Liver (tissue), 9 donors: Measurements from ENCODE around the gene PAPPA2. TPM values are rescaled to one million over a fixed set of nuclear protein-coding genes. Genes with fewer than 3 reads are reported as not detected.

Experiments
- DNase-seq: peaks from one replicate; pipeline ENCODE4 v3.0.0-alpha.2; 2017; ENCODE audit warnings: low spot score
- H3K27ac ChIP-seq, 2 donors: one replicate each; pipeline ENCODE4 v1.7.0; 2013; ENCODE audit warnings: inconsistent platforms in 2 of 2, low read length in 2 of 2, control low read depth in 1 of 2, low read depth in 1 of 2, mild to moderate bottlenecking in 1 of 2
- H3K27me3 ChIP-seq, 4 donors: one replicate each; pipeline versions ENCODE4 v1.6.1 to v1.7.0; 2013; ENCODE audit warnings: low read length in 3 of 4, inconsistent platforms in 1 of 4, mild to moderate bottlenecking in 1 of 4, moderate library complexity in 1 of 4; ENCODE audit not compliant: control insufficient read depth in 4 of 4, insufficient read depth in 4 of 4
- H3K36me3 ChIP-seq, 4 donors: one replicate each; pipeline versions ENCODE4 v1.6.1 to v1.7.0; 2013; ENCODE audit warnings: low read length in 3 of 4, mild to moderate bottlenecking in 3 of 4, low read depth in 1 of 4, moderate library complexity in 1 of 4; ENCODE audit not compliant: control insufficient read depth in 4 of 4, insufficient read depth in 3 of 4
- H3K4me1 ChIP-seq, 4 donors: one replicate each; pipeline versions ENCODE4 v1.6.1 to v1.7.0; 2013; ENCODE audit warnings: low read length in 3 of 4, mild to moderate bottlenecking in 3 of 4, moderate library complexity in 1 of 4; ENCODE audit not compliant: control insufficient read depth in 4 of 4, insufficient read depth in 4 of 4
- H3K4me3 ChIP-seq, 3 donors: one replicate each; pipeline versions ENCODE4 v1.6.1 to v1.7.0; 2013; ENCODE audit warnings: low read length in 3 of 3, control low read depth in 1 of 3, low read depth in 1 of 3, mild to moderate bottlenecking in 1 of 3
- H3K9ac ChIP-seq, 2 donors: one replicate each; pipeline ENCODE4 v1.7.0; 2013; ENCODE audit warnings: low read length in 2 of 2, mild to moderate bottlenecking in 2 of 2, moderate library complexity in 2 of 2, control low read depth in 1 of 2, low read depth in 1 of 2
- H3K9me3 ChIP-seq, 4 donors: one replicate each; pipeline versions ENCODE4 v1.6.1 to v1.7.0; 2013; ENCODE audit warnings: low read length in 3 of 4; ENCODE audit not compliant: control insufficient read depth in 4 of 4
- EGR1 ChIP-seq, 2 donors: IDR thresholded peaks; 2 replicates each; pipeline ENCODE4 v1.6.1; 2016 to 2018; ENCODE audit warnings: antibody characterized with exemption in 2 of 2, low read depth in 2 of 2
- FOXA1 ChIP-seq: IDR thresholded peaks from 2 replicates; pipeline ENCODE4 v1.6.1; 2016; ENCODE audit warnings: antibody characterized with exemption
- FOXA2 ChIP-seq: IDR thresholded peaks from 2 replicates; pipeline ENCODE4 v1.6.1; 2016; ENCODE audit warnings: antibody characterized with exemption
- GABPA ChIP-seq, 2 donors: IDR thresholded peaks in 1 of 2; conservative IDR thresholded peaks in 1 of 2; 2 replicates each; pipeline ENCODE4 v1.6.1; 2016; ENCODE audit warnings: antibody characterized with exemption in 2 of 2, mild to moderate bottlenecking in 1 of 2, moderate library complexity in 1 of 2
- HNF4A ChIP-seq, 2 donors: conservative IDR thresholded peaks; 2 replicates each; pipeline ENCODE4 v1.6.1; 2016; ENCODE audit warnings: antibody characterized with exemption in 2 of 2, mild to moderate bottlenecking in 2 of 2
- HNF4G ChIP-seq: IDR thresholded peaks from 2 replicates; pipeline ENCODE4 v1.6.1; 2016; ENCODE audit warnings: antibody characterized with exemption
- JUND ChIP-seq, 2 donors: IDR thresholded peaks; 2 replicates each; pipeline ENCODE4 v1.6.1; 2016; ENCODE audit warnings: antibody characterized with exemption in 2 of 2
- NR2F2 ChIP-seq: IDR thresholded peaks from 2 replicates; pipeline ENCODE4 v1.6.1; 2016; ENCODE audit warnings: antibody characterized with exemption
- RAD21 ChIP-seq, 2 donors: IDR thresholded peaks; 2 replicates each; pipeline ENCODE4 v1.6.1; 2016; ENCODE audit warnings: antibody characterized with exemption in 2 of 2, mild to moderate bottlenecking in 2 of 2
- RXRA ChIP-seq, 2 donors: IDR thresholded peaks; 2 replicates each; pipeline ENCODE4 v1.6.1; 2017 to 2018; ENCODE audit warnings: antibody characterized with exemption in 2 of 2, mild to moderate bottlenecking in 1 of 2
- SP1 ChIP-seq: IDR thresholded peaks from 2 replicates; pipeline ENCODE4 v1.6.1; 2018; ENCODE audit warnings: antibody characterized with exemption, mild to moderate bottlenecking
- TAF1 ChIP-seq: conservative IDR thresholded peaks from 2 replicates; pipeline ENCODE4 v1.6.1; 2016; ENCODE audit warnings: antibody characterized with exemption, mild to moderate bottlenecking
- YY1 ChIP-seq: IDR thresholded peaks from 2 replicates; pipeline ENCODE4 v1.6.1; 2016; ENCODE audit warnings: antibody characterized with exemption, mild to moderate bottlenecking
- WGBS: extraction: QIAGEN DNeasy Blood & Tissue Kit; methylation state at CpG from one replicate; pipeline ENCODE4 v1.1.7; 2013; 5-methylcytosine and 5-hydroxymethylcytosine counted together
- polyA plus RNA-seq, 2 donors: library from polyadenylated mRNA; stranded (reverse) in 1 of 2; unstranded in 1 of 2; fragments of 200-250 nt in 1 of 2; fragments of >200 nt in 1 of 2; fragmentation: Nextera tagmentation in 1 of 2; extraction: Ambion mirVana in 1 of 2; gene quantifications; one replicate each; pipeline versions ENCODE4 v1.2.1 to v1.2.3, GENCODE V29; 2013 to 2015
- total RNA-seq, 2 donors: library from RNA; depleted of rRNA; stranded (reverse); fragments of >200 nt; gene quantifications; one replicate each; pipeline ENCODE4 v1.2.3, GENCODE V29; 2014
- TF ChIP-seq, protein P1 (sequence below): IDR thresholded peaks from 2 replicates; pipeline ENCODE4 v1.6.1; 2016; ENCODE audit warnings: antibody characterized with exemption
- TF ChIP-seq, protein P2 (sequence below): IDR thresholded peaks from 2 replicates; pipeline ENCODE4 v1.6.1; 2016; ENCODE audit warnings: antibody characterized with exemption, mild to moderate bottlenecking
- TF ChIP-seq, protein P3 (sequence below): fragments of 150-350 bp; IDR thresholded peaks from 2 replicates; pipeline ENCODE4 v1.5.1; 2017; ENCODE audit warnings: improper control_type of control experiment, low read depth, low read length; ENCODE audit not compliant: missing input control
- TF ChIP-seq, protein P4 (sequence below): IDR thresholded peaks from 2 replicates; pipeline ENCODE4 v1.6.1; 2016; ENCODE audit warnings: antibody characterized with exemption
- TF ChIP-seq, protein P5 (sequence below): IDR thresholded peaks from 2 replicates; pipeline ENCODE4 v1.6.1; 2016; ENCODE audit warnings: antibody characterized with exemption
- donor health status: healthy.
- donor health status: healthy.
- donor health status: healthy.
- donor health status: healthy.
- donor health status: healthy.

Gene PAPPA2
- total and polyA plus RNA-seq, 4 donors = 0.19 to 27.2 (median 13.4) TPM

DNA sequence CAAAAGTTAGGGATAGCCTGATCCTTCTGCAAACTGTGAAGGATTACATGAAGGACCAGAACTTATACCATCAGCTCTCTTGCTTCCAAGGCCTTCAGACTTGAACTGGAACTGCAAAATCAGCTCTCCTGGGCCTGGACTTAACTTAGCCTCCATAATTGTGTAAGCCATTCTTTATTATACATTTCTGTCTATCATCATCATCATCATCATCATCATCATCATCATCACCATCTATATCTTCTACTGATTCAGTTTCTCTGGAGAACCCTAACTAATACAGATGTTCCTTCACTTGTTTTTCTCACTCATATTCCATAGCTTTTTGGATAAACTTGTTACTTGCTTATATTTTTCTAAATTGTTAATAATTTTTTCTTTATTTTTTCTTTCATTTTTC lies 50.0 kb downstream of the PAPPA2 start:
- DNase-seq = no peak
- no peak overlapping the region for H3K4me3 ChIP-seq
- no peaks in the 10 kb centered on the region for H3K27me3 ChIP-seq
- no peaks in the 10 kb centered on the region for H3K9me3 ChIP-seq
- H3K4me1 ChIP-seq = peaks cover 0 to 11% (median 8%) of the 10 kb centered on the region in 4 donors
- no peak overlapping the region for H3K9ac ChIP-seq
- no peak overlapping the region for H3K27ac ChIP-seq
- no peaks in the 10 kb centered on the region for H3K36me3 ChIP-seq
- TF ChIP-seq HNF4A (conservative IDR thresholded peaks at IDR 0.05) (no peak), YY1 (no peak), NR2F2 (no peak), GABPA (IDR thresholded peaks at IDR 0.05 in 1 of 2, conservative IDR thresholded peaks at IDR 0.05 in 1 of 2) (no peak), HNF4G (no peak), SP1 (no peak)
- TF ChIP-seq, protein P1, sequence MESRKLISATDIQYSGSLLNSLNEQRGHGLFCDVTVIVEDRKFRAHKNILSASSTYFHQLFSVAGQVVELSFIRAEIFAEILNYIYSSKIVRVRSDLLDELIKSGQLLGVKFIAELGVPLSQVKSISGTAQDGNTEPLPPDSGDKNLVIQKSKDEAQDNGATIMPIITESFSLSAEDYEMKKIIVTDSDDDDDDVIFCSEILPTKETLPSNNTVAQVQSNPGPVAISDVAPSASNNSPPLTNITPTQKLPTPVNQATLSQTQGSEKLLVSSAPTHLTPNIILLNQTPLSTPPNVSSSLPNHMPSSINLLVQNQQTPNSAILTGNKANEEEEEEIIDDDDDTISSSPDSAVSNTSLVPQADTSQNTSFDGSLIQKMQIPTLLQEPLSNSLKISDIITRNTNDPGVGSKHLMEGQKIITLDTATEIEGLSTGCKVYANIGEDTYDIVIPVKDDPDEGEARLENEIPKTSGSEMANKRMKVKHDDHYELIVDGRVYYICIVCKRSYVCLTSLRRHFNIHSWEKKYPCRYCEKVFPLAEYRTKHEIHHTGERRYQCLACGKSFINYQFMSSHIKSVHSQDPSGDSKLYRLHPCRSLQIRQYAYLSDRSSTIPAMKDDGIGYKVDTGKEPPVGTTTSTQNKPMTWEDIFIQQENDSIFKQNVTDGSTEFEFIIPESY = no peak

DNA sequence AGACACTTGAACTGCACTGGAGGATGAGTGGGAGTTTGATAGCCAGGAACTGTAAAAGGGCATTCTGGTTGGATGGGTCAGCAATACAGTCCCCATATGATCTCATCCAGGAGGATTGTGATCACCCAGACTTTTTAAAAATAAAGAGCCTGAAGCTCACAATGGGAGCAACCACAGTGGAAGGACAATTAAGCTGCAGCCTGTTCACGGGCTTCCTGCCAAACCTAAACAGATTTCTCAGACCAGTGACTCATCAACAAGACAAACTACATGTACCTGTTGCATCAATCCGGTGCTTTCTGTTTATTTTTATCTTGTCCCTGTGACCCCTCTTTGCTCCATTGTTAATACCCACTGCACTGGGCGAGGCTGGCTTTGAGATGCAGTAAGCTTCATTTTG lies 52.3 kb downstream of the PAPPA2 start:
- no peak for DNase-seq
- Histone ChIP-seq H3K36me3 (no peaks in the 10 kb centered on the region), H3K9ac (no peak overlapping the region), H3K27me3 (no peaks in the 10 kb centered on the region), H3K4me3 (no peak overlapping the region), H3K9me3 (no peaks in the 10 kb centered on the region), H3K27ac (no peak overlapping the region), H3K4me1 (peaks cover 0 to 15% (median 9%) of the 10 kb centered on the region in 4 donors)
- WGBS = 25% methylated on average over 3 of the region's 3 CpGs
- TF ChIP-seq, protein P2, sequence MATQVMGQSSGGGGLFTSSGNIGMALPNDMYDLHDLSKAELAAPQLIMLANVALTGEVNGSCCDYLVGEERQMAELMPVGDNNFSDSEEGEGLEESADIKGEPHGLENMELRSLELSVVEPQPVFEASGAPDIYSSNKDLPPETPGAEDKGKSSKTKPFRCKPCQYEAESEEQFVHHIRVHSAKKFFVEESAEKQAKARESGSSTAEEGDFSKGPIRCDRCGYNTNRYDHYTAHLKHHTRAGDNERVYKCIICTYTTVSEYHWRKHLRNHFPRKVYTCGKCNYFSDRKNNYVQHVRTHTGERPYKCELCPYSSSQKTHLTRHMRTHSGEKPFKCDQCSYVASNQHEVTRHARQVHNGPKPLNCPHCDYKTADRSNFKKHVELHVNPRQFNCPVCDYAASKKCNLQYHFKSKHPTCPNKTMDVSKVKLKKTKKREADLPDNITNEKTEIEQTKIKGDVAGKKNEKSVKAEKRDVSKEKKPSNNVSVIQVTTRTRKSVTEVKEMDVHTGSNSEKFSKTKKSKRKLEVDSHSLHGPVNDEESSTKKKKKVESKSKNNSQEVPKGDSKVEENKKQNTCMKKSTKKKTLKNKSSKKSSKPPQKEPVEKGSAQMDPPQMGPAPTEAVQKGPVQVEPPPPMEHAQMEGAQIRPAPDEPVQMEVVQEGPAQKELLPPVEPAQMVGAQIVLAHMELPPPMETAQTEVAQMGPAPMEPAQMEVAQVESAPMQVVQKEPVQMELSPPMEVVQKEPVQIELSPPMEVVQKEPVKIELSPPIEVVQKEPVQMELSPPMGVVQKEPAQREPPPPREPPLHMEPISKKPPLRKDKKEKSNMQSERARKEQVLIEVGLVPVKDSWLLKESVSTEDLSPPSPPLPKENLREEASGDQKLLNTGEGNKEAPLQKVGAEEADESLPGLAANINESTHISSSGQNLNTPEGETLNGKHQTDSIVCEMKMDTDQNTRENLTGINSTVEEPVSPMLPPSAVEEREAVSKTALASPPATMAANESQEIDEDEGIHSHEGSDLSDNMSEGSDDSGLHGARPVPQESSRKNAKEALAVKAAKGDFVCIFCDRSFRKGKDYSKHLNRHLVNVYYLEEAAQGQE = peak; percentile 74
- TF ChIP-seq TAF1 = no peak
- peak; percentile 84 to 88 for TF ChIP-seq RXRA (IDR thresholded peaks at IDR 0.05)
- peak; percentile 98 to 99 for TF ChIP-seq JUND (IDR thresholded peaks at IDR 0.05)
- TF ChIP-seq FOXA2 = peak; percentile 71
- TF ChIP-seq, protein P1 = peak; percentile 51
- TF ChIP-seq, protein P3, sequence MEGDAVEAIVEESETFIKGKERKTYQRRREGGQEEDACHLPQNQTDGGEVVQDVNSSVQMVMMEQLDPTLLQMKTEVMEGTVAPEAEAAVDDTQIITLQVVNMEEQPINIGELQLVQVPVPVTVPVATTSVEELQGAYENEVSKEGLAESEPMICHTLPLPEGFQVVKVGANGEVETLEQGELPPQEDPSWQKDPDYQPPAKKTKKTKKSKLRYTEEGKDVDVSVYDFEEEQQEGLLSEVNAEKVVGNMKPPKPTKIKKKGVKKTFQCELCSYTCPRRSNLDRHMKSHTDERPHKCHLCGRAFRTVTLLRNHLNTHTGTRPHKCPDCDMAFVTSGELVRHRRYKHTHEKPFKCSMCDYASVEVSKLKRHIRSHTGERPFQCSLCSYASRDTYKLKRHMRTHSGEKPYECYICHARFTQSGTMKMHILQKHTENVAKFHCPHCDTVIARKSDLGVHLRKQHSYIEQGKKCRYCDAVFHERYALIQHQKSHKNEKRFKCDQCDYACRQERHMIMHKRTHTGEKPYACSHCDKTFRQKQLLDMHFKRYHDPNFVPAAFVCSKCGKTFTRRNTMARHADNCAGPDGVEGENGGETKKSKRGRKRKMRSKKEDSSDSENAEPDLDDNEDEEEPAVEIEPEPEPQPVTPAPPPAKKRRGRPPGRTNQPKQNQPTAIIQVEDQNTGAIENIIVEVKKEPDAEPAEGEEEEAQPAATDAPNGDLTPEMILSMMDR = no peak
- peak; percentile 78 for TF ChIP-seq YY1
- TF ChIP-seq, protein P4, sequence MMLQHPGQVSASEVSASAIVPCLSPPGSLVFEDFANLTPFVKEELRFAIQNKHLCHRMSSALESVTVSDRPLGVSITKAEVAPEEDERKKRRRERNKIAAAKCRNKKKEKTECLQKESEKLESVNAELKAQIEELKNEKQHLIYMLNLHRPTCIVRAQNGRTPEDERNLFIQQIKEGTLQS = peak; percentile 98
- TF ChIP-seq HNF4A (conservative IDR thresholded peaks at IDR 0.05) = peak; percentile 81 to 83
- peak; percentile 43 to 61 for TF ChIP-seq RAD21 (IDR thresholded peaks at IDR 0.05)
- peak; percentile 76 for TF ChIP-seq SP1
- TF ChIP-seq, protein P5, sequence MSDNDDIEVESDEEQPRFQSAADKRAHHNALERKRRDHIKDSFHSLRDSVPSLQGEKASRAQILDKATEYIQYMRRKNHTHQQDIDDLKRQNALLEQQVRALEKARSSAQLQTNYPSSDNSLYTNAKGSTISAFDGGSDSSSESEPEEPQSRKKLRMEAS = peak; percentile 68
- no peak for TF ChIP-seq HNF4G
- peak; percentile 25 for TF ChIP-seq NR2F2
- no peak for TF ChIP-seq EGR1 (IDR thresholded peaks at IDR 0.05; ENCODE audit: low read depth in 2 of 2)
- TF ChIP-seq FOXA1 = peak; percentile 43
- peak in 1 of 2 donors; percentile 29 for TF ChIP-seq GABPA (IDR thresholded peaks at IDR 0.05 in 1 of 2, conservative IDR thresholded peaks at IDR 0.05 in 1 of 2)
